Smooth muscle cell of the brain vasculature (primary cell): ENCODE results near the gene C12orf75.
"Not testable (repeated sequence)": the region's sequence is repeated elsewhere in the genome, so short reads cannot be mapped to it uniquely, and the experiment has no call there.

Experiments used
- DNase-seq: peaks from one replicate; pipeline ENCODE4 v3.0.0-alpha.2; 2012; ENCODE audit warnings: low read depth, low spot score

C12orf75 gene

DNA sequence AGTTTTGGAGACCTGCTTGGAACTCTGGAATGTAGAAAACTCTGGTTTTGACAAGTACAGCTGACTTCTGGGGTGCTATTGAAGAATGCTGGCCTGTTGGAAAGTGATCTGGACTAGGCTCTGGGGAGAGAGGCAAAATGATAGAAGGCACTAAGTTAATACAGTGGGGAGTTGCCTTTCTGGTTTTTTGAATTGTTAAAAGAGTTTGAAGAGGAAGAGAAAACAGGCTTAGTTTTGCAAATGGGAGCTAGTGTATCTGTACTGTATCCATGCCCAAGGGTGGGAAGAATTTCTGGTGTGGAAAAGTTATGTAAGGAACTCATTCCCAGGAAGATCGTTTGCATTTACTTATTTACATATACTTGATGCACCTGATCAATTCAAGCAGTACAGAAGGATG lies 43.8 kb downstream of the C12orf75 start:
- no peak for DNase-seq

DNA sequence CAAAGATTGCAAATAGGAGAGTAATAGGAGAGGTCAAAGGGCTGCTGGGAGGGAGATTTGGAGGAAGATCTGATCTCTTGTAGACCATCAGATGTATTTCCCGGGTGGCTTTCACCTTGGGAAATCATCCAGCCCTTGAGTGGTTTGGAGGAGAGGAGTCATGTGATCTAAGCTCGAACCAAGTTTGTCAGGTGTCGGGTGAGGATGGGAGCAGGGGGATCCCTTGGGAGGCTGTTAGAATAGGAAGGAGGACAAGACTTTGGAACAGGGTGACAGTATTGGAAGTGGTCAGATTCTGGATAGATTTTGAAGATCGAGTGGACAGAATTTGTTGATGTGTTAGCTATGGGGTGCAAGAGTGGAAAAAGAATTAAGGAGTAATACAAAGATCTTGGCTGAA lies 46.6 kb downstream of the C12orf75 start:
- no peak for DNase-seq

DNA sequence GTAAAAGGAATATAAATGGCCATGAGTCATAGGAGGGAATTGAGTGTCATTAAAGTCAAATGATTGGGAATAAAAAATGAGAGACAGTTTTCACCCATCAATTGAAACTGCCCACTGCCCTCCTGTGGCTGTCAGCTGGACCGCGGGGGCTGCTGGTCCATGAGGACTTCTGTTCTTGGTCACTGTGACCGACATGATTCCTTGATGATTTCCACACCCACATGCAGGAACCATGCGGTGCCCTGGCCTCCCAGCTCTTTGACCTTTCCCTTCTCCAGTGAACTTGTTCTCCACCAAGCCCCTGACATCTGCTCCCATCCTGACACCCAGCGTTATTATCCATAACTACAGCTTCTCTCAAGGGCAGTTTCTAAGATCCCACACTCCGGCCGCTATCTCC lies 48.4 kb downstream of the C12orf75 start:
- DNase-seq, result no peak

DNA sequence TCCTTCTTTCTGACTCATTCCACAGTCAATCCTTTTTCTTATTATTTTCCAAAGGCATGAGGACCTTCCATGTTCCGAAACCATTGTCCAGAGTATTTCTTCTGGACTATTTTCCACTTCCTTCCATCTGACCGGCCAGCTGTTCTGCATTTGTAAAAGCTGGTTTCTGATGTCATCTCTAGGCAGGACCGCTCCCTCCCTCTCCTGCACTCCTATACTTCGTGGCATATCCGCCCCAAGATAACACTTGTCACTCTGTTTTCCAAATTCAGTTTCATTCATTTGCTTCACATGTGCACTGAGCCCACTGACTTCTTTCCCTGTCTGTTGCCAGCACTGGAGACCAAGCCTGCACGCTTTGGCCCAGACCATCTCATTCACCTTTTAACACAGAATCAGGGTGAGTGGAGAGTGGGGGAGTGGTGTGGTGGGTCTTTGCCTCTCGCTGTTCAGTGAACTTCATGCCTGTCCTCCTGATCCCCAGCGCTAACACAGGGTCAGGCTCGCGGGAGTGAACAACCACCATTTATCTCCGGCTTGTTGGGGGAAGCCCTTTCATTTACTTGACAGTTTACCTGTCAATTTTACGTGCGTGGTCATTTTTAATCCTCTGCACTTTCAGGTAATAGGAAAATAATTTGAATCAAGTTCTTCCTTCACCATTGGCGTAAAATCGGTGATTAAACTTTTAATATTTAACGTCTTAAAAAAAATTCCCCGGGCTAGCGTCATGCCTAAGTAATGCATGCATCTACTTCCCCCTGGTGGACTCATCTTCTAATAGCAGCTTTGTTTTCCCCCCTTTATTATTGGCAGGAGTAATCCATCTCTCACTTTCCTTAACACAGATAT lies 52.5 kb downstream of the C12orf75 start:
- peak; percentile 57 for DNase-seq

DNA sequence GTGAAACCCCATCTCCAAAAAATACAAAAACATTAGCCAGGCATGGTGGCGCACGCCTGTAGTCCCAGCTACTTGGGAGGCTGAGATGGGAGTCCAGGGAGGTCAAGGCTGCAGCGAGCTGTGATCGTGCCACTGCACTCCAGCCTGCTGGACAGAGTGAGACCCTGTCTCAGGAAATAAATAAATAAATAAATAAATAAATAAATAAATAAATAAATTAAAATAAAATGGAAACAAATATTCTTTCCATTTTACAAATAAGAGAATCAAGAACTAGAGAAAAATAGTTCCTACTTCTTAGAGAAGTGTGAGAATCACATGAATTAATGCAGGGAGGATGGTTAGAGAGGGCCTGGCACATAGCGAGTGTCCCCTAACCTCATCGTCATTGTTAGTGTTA lies 53.7 kb downstream of the C12orf75 start:
- no peak for DNase-seq

DNA sequence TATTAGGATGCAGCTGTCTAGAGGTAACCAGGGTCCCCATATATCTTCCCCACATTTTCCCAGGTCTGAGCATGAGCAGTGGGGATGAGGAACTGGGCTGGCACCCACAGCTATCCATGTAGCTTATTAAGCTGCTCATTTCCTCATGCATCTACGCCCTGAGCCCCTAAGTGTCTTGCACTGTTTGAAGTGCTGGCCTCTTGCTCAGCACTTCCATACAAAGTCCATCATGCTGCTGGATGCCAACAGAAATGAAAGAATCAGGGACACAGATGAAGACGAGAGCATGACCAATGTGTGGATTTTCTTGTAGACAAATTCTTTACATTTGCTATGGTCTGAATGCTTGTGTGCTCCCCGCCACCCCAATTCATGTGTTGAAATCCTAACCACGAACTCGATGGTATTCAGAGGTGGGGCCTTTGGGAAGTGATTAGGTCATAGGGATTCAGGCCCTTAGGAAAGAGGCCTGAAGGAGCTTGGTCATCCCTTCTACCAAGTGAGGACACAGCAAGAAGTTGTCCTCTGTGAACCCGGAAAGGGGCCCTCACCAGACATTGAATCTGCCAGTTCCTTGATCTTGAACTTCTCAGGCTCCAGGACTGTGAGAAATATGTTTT lies 54.5 kb downstream of the C12orf75 start:
- DNase-seq, result no peak

DNA sequence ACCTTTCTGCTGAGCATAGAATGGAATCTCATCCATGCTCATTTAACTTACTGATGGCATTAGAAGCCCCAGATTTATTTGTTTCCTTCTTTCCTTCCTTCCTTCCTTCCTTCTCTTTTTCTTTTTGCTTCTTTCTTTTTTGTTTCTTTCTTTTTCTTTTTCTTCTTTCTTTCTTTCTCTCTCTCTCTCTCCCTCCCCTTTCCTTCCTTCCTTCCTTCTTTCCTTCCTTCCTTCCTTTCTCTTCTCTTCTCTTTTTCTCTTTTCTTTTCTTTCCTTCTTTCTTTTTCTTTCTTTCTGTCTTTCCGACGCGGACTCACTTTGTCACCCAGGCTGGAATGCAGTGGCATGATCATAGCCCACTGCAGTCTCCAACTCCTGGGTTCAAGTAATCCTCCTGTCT lies 55.9 kb downstream of the C12orf75 start:
- no peak for DNase-seq

DNA sequence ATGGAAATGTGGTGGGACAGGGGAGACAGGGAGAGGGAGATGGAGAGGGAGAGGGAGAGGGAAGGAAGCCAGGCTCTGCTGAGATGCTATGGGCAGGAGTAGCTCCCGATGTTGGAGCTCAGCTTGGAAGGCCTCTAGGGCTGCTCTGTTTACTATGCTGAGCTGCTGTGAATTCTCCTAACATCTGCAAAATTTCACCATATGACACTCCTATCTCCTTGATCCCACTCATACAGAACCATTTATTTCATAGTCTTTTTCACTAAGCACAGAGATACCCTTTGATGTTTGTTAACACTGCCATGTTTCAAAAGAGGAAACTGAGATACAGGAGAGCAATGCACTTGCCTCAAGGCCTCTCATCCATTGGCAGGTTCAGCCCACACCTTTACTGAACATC lies 60.7 kb downstream of the C12orf75 start:
- DNase-seq, result no peak

DNA sequence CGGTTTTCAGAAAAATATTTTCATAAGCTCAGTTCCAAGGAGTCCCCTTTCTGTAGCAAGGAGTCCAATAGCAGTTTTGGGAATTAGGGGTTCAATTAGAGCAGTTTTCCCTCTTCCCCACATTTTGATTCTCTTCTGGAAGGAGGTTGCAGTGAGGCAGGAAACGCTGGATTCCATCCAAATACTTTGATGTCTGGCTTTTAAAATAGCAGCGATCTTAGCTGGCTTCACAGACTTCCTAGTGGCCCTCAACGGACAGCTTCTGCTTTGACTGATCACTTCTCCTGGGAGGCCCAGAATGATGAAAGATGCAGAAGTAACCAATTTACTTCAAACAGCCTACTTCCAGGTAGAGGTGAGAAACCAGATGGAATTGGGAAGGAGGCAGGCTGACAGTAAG lies 63.1 kb downstream of the C12orf75 start:
- no peak for DNase-seq

DNA sequence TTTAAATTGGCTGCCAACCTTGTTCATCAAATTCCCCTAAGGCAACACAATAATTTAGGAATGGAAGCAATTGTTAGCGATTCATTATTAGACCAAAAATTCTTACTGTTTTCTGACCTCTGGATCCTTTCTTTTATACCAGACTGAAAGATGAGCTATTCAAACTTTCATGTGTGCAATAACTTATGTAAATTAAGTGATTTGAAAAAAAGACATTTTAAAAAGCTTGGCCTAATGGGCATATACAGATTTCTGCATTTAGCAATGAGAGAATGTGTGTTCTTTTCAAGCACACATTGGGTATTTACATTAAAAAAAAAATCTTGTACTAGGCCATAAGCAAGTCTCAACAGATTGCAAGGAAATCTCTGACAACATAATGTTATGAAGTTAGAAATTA lies 65.5 kb downstream of the C12orf75 start:
- DNase-seq, result no peak

DNA sequence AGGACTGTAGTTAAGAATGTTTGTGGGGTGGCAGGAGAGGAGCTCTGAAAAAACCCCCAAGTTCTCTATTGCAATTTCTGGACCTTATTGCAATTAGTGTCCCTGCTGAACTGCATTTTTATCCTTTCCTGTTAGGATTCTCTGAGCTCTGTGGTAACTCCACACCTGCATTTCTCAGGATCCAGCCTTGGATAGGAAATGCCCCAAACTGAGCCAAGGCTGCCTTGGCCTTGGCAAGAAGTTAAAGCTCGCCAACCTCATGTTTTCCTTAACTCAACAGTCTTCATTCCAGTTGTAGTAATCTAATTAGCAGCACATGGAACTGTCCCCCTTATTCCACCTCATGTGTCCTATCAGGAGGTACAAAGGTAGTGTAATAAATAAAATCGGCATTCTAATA lies 66.5 kb downstream of the C12orf75 start:
- DNase-seq, result no peak

DNA sequence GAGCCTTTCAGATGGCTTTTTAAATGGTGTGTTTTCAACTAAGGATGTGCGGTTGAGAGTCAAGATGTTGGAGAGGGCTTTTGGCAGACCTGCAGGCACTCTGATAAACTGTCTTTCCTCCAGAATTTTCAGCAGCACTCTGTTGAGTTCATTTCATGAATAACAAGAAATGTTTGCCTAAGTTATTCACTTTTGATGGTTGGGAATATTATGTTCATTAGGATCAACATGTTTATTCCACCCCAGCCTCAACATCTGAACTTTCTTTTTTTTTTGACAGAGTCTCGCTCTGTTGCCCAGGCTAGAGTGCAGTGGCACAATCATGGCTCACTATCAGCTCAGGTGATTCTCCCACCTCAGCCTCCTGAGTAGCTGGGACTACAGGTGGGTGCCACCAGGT lies 68.4 kb downstream of the C12orf75 start:
- no peak for DNase-seq

DNA sequence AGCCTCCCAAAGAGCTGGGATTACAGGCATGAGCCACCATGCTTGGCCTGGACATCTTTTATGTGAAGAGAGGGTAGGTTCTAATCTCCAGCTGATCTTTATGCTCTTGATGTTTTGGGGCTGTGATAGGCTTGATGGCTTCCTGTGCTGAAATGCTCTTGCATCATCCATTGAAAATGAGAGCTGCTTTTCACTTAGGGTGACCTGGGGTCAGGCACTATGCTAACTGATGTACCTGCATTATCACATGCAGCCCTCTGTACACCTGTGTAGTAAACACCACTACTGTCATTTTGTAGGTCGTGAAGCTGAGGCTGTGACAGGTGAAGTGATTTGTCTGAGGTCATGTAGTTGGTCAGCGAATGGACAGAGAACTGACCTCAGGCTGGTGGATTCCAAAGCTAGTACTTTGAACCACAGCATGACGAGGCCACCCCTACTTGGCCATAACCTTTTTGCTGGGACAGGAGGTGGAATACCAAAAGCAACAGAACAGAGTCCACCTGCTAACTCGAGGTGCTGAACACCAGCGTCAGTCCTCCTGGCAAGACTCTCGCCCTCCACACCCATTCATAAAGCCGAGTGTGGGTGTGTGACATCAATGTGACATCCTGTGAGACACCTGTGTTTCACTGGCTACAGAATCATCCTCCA lies 69.1 kb downstream of the C12orf75 start:
- no peak for DNase-seq

DNA sequence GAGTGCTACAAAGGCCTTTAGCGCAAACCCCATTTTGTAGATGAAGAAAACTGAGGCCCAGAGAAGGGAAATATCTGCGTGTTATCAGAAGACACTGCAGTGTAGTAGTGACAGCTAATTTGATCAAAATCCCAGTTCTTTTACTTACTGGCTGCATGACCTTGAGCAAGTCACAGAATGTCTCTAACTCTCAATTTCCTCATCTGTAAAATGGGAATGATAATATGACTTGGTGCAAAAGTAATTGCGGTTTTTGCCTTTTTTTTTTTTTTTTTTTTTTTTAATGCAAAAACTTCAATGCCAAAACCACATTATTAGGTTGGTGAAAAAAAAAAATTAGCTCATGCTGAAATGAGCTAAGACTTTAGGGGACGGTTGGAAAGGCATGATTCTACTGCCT lies 69.7 kb downstream of the C12orf75 start:
- DNase-seq, result no peak

DNA sequence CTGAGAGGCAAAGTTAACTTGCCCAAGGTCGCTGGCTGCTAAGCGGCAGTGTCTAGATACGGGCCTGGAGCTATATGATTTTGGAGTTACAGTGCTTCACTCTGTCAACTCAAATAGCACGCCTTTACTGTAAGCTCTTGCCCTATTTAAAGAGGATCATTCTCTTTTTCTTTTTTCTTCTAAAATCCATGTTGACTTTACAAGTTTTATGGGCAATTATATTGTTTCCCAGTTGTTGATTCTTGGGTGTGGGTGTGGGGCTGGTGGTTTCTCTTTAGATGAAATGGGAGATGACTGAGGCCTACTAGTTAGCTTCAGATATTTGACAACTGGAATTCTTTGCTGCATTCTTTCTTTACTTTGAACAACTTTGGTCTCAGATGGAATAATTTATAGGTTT lies 70.7 kb downstream of the C12orf75 start:
- DNase-seq, result no peak

DNA sequence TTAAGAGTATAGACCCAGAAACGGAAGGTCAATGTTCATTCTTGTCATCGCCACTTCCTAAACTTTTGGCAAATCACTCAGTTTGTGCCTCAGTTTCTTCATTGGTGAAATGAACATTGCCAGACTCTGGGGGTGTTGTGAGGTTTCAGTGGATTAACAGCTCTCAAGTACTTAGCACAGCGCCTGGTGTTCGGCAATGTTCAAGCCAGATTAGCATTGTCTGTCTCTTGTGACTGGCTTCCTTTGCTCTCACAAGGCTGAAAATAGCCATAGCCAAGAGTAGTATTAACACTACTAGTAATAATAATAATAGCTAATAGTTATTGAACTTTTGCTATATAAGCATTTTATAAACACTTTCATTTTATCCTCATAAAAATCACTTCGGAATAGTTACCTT lies 71.9 kb downstream of the C12orf75 start:
- no peak for DNase-seq

DNA sequence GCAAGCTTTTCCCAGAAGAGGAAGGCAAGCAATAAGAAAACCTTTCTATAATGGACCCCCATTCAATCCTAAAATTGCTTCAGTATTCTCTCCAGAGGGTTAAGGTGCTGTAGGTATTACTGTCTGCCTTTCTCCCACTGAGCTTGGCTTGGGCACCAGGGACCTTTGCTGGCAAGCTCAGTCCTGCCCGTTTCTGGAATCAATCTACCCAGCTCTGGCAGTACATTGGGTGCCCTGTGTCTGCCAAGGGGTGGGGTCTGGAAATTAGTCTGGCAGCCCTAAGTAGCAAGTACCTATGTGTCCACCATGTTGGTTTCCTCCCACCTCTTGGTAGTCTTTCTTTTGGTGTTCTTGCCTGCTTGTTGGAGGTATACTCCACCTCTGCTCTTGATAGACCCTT lies 72.6 kb downstream of the C12orf75 start:
- no peak for DNase-seq

DNA sequence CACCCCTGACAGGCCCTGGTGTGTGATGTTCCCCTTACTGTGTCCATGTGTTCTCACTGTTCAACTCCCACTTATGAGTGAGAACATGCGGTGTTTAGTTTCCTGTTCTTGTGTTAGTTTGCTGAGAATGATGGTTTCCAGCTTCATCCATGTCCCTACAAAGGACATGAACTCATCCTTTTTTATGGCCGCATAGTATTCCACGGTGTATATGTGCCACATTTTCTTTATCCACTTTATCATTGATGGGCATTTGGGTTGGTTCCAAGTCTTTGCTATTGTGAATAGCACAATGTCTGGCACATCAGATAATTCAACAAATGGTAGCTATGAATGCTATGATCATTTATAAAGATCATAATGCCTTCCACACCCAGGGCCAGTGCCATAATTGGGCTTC lies 73.6 kb downstream of the C12orf75 start:
- DNase-seq, result not testable (repeated sequence)

DNA sequence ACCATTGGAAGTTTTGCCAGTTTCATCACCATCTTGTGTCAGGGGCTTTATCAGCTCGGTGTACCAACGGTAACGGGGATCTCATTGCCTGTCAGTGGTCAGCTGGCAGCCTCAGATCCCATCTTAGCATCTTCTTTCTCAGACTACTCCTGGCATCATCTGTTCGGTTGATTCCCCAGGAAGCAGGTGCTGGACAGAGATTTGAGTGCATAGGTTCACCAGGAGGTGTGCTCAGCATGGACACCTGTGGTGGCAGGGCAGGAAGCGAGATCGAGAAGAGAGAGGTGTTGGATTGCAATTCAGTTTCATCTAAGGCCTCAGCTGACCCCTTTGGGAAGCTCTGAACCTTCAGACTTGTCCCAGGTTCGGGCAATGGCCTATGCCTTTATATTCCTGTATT lies 76.0 kb downstream of the C12orf75 start:
- DNase-seq, result no peak

DNA sequence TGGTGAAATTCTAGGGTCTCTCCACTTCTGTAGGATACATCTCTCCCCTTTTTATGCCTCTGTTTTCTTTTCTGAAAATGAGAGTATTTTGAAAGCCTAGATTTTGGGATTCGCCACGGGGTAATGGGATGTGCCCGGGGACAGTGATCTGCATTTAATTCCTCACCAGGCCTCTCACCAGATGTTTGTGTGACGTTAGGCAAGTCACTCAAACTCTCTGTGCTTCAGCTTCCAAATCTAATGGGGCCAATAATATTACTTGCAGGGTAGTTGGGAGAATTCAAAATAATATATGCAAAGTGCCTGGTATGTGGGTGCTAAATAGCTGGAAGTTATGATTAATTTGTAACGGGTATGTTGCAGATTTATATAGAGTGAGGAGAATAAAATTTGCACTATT lies 78.8 kb downstream of the C12orf75 start:
- no peak for DNase-seq

DNA sequence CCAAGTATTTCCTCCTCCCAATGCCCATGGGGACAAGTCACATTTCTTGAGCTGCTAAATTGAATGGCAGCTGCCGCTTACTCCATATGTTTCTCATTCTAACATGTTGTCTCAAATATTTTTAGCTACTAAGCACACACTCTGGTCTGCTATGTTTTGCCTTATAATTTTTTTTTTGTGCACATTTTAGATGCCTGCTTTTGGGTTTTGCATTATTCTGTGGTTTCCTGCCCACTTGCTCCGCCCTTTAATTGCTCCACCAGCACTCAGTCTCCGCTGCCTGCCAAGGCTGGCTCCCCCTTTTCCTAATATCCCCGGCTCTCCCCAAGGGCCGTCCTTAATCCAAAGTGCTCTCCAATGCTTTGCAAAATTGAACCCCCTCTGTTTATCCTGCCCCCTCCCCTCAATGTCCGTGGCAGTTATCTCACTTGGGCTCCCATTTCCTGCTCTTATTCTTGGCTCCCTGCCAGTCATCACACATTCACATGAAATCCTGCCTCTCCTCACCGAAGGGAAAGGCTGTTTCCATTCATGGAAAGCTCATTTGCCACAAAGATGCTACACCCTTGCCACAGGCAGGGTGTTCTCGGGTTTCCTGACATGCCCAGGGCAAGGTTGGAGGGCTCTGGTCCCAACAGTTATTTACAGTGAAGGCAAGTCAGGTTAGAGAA lies 79.4 kb downstream of the C12orf75 start:
- DNase-seq, result peak; percentile 53

DNA sequence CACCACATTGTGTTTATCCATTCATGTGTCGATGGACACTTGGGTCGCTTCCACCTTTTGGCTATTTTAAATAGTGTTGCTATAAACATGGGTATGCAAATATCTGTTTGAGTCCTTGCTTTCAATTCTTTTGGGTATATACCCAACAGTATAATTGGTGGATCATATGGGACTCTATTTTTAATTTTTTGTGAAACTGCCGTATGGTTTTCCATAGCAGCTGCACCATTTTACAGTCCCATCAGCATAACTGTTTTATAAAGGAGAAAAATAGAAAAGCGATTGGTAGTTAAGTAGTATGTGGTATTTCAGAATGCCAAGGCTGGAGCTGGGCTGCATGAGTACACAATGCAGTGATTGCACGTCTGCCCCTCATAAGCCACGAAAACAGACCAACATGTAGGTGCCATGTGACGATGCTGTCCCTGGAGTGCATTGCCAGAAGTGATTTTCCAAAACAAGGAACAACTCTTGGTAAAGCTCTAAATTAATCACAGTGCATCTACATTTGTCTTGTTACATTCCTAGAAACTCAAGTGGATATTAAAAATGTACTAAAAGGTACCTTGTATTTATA lies 83.5 kb downstream of the C12orf75 start:
- no peak for DNase-seq
